NCI-H146 treated with DMSO at 0.1 percent for 48 hours (cell line): ENCODE measurements around the gene ITPK1.

Source experiments
- DNase-seq: peaks from one replicate; lab custom pipeline; 2025; ENCODE audit not compliant: unreplicated experiment; lab: John Stamatoyannopoulos, UW

Gene ITPK1

DNA sequence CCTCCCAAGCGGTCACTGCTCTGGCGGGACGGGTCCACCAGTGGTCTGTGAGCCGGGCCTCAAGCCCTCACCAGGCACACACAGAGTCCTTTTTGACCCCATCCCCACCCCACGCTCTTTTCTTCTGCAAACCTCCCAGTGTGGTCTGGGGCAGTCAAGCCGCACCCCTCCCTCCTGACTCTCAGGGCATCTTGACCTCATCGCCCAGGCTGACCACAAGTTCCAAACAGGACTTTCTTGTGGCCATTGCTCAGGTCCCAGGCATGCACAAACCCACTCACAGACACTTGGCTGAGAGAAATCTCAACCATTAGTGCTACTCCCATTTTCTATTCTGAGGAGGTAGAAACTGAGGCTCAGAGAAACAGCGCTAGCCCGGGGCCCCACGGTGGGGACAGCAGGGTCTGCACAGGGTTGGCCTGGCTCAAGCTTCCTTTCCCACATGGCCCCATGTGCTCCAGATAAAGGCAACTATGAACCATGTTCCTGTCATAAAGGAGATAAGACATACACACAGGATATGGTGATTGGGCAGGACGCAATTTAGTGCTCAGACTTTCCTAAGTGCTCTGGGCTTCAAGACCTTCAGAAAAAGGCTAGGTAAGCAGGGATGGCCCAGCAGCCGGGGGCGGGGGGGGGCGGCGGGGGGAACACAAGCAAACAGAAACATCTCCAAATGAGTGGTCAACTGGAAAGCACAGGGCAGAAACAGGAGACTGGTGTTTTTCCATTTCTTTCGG, 69.6 kb downstream of the ITPK1 start:
- DNase-seq = no peak

DNA sequence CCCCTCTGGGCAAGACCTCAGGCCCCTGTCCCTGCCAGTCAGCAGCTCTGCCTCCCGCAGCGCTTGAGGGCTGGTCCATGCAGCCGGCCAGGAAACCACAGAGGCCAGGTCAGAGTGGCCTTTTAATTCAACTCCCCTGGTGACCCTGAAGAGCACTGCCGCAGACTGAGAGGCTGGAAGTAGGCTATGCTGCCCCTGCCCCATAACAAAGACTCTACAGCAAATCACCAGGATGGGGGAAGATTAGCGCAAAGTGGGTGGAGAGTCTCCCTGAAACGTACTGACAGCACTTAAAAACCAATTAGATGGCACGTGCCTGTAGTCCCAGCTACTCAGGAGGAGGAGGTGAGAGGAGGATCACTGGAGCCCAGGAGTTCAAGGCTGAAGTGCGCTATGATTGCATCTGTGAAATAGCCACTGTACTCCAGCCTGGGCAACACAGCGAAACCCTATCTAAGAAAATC, 70.5 kb downstream of the ITPK1 start:
- no peak for DNase-seq

DNA sequence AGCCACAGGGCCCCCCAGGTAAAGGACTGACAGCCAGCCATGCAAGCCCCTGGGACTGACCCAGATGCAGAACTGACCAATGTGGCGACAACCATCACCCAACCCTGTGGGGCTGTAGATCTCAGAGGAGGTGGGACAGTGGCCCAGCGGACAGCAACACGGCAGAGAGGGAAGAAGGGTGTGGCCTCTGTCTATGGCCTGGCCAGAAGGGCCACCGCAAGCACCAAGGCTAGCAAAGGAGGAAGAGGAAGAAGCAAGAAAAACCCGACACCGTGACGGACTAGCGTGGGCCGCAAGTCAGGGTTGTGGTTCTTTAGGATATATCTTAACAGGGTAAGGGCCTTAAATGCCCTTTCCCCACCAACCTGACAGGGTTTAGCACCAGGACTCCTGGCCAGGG, 71.2 kb downstream of the ITPK1 start:
- DNase-seq = no peak

DNA sequence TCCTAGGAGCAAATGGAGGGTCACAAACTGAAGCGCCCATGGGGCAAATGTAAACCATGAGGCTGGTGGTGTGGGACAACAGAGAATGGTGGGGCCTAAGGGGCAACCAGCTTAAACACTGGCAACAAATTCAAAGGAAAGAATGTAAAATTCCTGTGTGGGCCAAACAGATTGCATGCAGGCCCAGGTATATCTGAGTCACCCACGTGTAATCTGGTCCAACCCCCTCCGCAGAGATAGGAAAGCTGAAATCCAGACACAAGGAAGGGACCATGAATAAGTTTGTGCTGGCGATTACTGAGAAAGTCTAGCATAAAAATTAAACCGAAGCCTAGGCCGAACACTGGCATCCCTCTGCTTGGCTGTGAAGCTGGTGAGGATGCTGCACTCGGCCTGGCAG, 71.6 kb downstream of the ITPK1 start:
- DNase-seq = no peak

DNA sequence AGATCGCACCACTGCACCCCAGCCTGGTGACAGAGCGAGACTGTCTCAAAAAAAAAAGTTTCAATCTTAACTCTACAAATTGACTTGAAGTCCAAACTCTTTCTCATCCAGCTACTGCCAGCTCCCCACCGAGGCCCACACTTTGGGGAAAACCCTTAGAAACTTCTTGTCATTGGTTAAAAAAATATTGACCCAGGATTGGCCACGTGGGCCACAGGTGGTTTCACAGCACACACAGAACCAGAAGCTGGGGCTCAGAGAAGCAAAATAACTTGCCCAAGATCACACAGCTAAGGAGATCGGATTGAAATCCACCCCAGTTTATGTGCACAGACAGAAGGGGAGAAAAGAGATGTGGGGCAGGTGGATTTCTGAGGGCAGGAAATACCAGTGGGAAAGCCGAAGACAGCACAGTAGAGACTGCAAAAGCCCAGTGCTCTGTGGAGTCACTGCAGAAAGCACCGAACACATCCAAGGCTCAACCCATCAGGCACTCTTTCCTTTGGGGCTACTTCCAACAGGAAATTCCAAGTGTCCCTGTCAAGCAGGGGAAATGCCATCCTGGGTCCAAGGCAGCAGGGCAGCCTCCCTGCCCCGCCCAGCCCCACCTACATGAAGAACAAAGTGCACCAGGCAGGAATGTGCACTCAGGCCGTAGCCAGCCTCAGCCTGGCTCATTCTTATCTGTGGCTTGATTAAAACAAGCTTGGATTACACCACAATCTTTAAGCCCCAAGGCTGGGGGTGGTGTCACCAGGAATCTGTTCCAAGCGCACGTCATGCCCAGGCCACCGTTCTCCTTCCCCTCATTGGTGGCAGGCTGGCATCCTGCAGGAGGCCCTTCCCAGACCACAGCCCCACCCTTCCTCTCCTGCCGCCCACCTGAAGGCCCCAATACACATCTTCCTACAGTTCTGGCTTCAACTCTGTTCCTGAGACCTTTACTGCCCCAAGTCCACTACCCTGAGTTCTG, 72.5 kb downstream of the ITPK1 start:
- no peak for DNase-seq

DNA sequence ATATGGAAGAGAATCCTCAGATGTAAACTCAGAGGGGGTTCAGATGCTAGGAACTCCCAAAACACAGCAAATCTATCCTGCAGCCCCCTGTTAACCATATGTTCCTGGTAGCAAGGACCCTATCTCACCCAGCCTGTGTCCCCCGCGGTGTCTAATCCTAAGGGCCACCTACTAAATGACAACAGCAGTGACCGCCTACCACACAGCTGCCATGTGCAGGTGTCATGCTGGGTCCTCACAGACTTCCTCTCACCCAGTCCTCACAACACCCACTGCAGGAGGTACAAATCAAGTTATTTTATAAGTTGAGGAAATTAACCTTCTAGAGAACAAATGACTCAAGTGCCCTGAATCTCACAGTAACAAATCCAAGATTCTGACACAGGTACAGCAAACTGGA, 73.9 kb downstream of the ITPK1 start:
- DNase-seq = no peak

DNA sequence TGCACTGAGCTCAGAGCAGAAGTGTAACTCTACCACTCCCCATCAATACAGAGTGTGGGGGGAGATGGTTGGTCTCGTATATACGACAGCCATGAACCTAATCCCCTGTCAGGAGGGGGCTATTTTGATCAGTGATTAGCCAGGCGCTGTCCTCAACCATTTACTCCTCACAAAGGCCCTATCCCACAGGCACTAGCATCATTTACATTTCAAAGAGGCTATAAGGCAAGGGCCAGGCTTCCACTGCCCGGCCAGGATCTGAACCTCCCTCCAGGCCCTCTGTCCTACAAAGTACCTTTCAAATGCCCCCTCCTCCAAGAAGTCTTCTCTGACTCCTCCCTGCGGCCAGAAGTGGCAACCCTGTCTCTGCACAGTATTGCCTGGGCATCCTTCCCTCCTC, 74.7 kb downstream of the ITPK1 start:
- DNase-seq = no peak

DNA sequence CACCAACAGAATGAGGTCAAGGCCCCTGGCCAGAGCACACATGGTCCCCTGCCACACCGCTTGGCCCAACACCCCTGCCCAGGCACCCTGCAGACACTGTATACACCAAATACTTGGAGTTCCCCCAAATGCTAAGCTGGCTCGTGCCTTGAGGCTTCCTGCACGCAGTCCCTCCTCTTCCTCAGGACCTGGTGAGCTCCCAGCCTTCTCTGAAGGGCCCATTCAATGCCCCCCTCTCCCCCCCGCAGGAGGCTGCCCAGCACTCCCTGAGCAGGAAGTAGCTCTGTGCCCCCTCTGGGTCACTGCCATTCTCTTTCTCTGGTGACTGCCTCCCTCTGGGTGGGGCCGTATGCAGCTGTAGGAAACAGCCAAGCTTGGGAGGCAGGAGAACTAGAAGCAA, 75.3 kb downstream of the ITPK1 start:
- no peak for DNase-seq

DNA sequence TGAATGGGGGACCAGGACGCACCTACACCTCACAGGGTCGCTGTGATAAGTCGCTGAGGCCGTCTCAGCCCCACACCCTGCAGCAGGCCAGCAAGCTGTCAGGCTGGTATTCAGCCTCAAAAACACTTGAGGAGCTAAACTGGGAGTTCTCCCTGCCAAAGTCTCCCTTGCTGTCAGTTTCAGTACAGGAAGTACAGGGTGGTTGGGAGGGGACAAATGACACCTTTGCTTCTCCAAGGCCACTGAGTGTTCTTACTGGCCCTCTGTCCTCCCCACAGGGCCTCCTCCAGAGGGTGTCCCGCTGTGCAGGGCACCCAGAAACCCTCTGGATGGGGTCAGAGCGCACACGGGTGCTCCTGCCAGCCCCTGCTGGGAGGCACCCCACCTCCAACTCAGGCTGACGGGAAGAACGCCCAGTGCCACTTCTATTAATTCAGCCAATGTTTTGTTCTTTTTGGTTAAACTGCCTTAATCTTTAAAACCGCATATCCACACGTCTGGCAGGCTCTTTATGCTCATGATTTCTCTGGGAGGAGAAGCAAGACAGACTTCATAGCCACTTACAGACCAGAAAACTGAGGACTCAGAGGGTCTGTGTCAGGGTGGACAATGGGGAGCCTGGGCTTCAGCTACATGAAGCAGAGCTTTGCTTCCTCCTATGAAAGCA, 75.9 kb downstream of the ITPK1 start:
- no peak for DNase-seq

DNA sequence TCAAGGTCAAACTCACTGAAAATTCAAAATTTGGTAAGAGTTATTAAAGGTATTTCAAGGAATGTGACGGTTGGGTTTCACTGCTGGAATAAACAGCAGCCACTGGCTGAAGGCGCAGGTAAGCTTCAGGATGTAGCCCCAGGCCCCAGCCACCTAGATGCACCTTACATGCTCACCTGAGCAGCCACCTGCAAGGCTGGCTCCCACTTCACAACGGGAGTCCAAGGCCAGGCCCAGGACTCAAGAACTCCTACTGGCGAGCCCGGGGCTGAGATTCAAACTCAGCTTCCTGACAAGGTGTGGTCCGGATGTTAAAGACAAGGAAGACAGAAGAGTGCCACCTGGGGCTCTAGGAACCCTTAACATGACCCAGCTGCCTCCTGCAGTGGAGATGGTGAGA, 78.4 kb downstream of the ITPK1 start:
- DNase-seq = no peak

DNA sequence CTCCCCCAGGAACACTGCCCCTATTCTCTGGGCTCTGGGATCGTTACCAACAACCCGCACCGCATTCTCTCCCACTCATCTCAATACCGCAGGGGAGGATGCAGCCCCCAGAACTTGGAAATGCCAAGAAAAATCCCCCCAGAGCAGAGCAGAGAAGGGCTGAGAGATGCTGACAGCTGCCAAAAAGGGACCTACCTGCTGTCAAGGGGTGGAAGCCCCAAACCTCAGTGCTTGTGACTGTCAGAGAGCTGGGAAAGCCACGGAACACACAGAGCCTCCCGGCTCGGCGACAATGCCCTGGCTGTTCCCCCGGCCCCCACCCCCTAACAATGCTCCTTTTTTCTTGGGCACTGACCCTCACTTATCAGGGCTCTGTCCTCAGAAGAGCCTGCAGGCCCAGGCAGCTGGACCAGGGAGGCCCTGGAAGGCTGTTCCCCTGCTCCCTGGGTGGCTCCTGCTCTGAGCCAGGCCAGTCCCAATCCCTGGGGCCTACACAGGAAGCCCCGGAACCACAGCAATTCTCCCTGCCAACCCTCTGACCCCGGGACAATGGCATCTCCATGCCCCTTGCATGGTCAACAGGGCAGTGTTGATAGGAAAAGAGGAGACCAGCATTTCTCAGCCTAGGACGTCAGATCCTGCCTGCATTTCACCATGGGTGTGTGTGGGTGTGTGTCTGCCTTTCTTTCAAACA, 78.9 kb downstream of the ITPK1 start:
- DNase-seq = no peak

DNA sequence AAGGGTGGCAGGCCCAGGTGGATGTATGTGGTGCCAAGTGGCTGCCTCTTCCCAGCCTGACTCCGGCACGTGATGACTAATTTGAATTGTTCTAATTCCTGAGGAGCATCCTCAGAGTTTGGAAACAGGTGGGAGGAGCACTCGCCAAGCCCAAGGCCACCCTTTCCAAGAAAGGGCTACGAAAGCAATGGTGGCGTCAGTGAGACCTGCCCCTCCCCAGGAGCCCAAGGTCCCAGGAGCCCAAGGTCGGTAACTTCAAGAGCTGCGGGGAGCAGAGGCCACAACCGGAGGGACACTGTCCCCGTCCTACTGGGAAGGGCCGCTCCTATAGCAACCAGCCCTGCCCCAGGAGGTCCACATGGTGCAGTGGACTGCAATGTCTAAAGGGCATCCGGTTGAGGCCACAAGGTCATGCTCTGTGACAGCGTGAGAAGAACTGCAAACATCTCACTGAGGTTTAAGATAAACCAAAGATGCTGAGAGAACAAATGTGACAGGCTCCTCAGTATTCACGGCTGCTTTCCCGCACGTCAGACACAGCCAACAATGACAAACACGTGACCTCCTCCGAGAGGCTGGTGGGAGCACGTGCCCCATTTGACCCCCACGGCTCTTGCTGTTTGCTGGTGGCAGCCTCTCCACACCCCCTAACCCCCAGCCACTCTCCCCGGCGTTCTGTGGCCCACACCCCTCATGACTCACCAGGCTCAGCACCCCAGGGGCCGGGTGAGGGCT, 79.6 kb downstream of the ITPK1 start:
- no peak for DNase-seq

DNA sequence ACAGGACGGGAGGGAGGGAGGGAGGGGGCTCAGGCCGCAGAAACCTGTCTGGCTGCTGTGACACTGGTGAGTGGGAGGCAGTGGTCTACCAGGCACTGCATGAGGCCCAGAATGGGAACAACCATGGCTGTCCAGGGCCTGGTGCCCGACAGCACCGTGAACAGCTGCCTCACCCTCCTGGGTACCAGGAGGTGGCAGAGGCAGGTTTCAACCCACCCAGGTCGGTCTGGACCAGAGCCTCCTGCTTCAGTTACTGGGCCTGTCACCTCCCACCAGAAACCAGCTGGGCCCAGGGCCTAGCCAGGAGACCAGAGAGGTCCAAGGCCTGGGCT, 80.2 kb downstream of the ITPK1 start:
- no peak for DNase-seq

DNA sequence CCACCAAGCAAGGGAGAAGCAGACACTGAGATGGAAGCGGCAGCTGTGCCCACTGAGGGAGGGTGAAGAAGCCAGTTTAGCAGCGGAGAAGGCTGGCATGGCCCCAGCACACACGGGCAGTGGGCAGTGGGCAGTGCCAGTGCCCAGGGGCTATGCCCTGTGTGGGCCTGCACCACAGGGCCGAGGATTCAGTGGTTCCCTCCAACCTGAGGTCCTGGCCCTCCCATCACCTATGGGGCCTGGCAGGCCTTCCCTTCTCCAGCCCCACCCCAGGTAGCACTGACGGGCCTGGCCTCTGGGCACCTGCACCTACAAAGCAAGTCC, 81.1 kb downstream of the ITPK1 start:
- DNase-seq = no peak

DNA sequence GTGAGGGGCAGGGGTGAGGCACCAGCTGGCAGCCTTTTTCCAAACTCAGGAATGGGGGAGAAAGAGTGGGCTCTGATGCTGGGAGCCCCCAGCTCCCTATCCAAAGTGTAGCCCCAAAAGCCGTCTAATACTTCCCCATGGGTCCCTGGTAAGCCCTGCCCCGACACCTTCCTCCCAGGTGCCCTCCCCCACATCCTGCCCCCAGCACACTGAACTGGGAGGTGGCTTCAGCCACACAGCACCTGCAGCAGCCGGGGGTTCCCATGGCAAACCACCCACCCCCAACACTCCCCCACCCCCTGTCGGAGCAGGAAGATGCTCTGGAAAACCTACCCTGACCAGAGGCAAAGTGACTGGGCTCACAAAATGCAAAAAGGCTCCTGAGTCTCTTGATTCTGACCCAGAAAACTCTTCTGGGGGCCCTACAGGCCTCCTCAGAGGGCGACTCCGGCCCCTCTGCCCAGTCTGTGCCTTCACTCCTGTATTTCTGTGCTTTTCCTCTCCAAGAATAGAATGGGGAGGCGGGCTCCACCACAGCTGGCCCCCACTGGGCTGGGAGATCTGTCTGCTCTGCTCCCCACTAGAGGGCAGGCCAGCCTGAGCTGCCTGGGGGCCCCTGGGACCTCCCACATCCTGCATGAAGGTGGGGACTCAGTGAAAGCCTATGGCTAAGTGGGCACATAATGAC, 81.6 kb downstream of the ITPK1 start:
- DNase-seq = no peak

DNA sequence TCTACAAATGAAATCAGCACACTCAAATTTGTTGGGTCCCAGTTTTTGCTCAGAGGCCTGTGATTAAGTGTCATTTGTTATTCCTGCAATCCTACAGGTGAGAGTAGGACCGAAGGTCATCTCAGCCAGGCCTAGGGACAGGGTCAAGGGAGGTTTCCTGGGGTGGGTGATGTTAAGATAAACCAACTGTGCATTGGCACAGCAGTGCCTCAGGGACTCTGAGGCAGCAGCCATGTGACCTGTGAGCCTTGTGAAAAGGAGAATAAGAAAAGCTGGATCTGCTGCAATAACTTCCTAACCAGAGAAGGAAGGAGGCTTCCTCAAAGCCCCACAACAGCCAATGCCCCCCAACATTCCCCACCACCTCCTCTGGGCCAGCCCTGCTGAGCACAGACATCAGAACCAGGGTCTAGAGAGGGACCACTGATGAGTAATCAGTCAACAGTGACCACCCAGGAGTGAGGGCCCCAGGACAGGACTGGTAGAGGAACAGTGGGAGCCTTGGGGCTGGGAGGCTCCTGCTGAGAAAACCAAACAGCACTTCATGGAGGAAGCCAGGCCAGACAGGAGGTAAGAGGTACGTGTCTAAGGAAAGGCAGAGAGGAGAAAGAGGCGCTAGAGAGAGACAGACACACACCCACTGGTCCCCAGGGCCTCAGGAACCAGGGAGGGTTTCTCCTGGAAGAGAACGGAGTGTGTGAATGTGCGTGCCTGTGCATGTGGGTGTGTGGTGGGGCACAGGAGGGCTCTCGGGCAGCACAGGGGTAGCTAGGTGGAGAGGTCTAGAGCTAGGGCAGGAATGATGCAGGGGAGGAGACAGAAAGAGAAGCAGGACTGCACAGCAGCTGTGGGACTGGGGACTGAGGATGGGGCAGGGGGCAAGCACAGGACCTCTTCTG, 82.4 kb downstream of the ITPK1 start:
- no peak for DNase-seq

DNA sequence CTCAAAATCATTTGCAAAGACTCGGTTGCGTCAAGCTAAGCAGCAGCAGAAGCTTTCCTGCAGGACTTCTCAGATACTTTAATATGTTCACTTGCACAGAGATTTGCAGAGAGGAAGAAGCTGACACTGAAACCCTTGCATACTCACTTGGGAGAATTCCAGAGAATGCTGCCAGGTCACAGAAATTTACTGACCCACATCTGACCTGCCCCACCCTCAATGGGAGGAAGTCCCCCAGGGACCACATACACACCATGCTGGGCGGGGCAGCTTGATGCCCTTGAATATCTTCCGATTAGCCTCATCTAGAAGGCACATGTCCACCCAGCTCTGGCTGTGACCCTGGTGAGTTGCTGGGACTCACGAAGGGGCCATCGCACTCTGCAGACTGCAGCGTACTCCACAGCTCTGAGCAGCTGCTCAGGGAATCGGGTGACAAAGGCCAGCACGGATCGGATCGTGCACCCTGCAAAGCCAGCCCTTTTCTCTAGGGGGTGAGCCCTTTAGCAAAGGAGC, 83.2 kb downstream of the ITPK1 start:
- DNase-seq = no peak

DNA sequence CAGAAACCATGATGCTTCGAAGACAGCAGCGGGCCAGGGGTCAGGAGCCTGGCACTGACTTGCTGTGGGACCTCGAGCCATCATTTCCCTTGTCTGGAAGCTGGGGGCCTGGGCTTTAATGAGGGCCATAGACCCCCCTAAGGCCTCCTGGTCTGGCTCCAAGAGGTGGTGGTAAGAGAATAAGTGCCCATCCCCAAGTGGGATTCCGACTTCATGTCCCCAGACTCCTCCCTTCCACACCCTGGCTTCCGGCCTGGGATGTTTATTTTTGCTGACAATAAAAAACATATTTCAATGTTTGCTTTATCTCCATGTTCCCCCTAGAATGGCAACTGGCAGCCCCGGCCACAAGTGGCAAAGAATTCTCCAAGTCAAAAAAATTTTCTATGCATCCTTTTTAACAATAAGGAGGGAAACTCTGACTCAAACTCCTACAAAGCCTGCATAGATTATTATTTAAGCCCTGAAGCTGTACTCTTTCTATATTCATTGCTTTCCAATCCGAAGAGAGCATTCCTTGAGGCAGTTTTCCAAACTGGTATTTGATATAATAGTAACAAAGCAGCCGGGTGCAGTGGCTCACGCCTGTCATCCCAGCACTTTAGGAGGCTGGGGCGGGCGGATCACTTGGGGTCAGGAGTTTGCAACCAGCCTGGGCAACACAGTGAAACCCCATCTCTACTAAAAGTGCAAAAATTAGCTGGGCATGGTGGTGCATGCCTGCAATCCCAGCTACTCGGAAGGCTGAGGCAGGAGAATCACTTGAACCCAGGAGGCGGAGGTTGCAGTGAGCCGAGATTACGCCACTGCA, 84.0 kb downstream of the ITPK1 start:
- DNase-seq = no peak
